ENCODE measurements around the gene APOL5. TPM values are rescaled to one million over a fixed set of nuclear protein-coding genes. Genes with fewer than 3 reads are reported as not detected.
"Not testable (repeated sequence)": the region's sequence is repeated elsewhere in the genome, so short reads cannot be mapped to it uniquely, and the experiment has no call there.

APOL5 gene, protein sequence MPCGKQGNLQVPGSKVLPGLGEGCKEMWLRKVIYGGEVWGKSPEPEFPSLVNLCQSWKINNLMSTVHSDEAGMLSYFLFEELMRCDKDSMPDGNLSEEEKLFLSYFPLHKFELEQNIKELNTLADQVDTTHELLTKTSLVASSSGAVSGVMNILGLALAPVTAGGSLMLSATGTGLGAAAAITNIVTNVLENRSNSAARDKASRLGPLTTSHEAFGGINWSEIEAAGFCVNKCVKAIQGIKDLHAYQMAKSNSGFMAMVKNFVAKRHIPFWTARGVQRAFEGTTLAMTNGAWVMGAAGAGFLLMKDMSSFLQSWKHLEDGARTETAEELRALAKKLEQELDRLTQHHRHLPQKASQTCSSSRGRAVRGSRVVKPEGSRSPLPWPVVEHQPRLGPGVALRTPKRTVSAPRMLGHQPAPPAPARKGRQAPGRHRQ
- total RNA-seq: not detected

DNA sequence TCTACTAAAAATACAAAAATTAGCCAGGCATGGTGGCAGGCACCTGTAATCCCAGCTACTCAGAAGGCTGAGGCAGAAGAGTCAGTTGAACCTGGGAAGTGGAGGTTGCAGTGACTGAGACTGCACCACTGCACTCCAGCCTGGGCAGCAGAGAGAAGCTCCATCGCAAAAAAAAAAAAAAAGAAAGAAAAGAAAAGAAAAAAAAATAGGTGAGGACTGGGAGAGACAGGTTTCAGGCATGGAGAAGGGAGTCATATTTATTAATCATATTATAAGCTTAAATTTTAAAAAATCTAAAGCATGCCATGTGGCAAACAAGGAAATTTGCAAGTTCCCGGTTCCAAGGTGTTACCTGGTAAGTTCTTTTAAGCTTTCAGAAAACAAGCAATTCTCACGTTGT lies at the start of gene APOL5:
APOL5 (plus strand) TSS at position 301 of the 400 bp plus-strand sequence; CDS start at position 301, 0 bp downstream.
- intact Hi-C loops (cut with DNase I): no loop called here
- no peak for DNase-seq (ENCODE audit: low spot score)
- ATAC-seq: no peak

DNA sequence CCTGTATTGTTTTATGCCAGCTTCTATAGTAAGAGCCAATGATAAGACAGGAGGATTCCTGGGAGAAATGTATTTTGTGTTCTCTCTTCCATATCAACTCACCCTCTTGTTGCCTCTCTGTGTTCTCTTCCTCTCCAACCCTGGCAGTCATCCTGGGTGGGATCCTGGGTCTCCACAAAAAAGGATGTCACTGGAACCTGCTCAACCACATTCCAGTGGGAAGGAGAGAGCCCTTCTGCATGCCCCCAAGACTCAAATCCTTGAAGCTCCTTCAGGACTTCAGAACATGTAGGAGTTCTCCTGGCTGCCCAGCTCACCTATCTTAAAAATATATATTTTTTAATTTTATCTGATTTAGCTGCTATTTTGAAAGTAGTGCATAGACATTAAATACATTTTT lies 43.3 kb upstream of the APOL5 start:
- intact Hi-C loops (cut with DNase I): no loop called here
- no peak for ATAC-seq

DNA sequence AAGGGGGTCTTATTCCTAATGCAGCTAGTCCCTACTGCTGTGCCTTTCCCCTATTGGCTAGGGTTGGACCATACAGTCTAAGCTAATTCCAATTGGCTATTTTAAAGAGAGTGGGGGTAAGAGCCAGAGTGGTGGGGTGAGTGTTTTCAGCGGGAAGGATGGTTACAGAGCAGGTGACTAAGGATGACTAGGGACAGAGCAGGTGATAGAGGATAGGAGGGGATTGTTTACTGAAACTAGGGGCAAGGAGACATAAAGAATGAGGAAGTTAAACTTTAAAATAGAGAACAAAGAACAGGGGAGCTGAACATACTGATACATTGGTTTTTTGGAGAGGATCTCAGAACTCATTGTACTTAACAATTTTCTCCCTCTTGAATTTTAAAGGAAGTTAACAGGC lies 41.6 kb upstream of the APOL5 start:
- ATAC-seq; intact Hi-C loops (cut with DNase I): not testable (repeated sequence)

More for the DNA sequence above, 43.3 kb upstream of the APOL5 start:
- no peak for DNase-seq (ENCODE audit: low spot score)

DNA sequence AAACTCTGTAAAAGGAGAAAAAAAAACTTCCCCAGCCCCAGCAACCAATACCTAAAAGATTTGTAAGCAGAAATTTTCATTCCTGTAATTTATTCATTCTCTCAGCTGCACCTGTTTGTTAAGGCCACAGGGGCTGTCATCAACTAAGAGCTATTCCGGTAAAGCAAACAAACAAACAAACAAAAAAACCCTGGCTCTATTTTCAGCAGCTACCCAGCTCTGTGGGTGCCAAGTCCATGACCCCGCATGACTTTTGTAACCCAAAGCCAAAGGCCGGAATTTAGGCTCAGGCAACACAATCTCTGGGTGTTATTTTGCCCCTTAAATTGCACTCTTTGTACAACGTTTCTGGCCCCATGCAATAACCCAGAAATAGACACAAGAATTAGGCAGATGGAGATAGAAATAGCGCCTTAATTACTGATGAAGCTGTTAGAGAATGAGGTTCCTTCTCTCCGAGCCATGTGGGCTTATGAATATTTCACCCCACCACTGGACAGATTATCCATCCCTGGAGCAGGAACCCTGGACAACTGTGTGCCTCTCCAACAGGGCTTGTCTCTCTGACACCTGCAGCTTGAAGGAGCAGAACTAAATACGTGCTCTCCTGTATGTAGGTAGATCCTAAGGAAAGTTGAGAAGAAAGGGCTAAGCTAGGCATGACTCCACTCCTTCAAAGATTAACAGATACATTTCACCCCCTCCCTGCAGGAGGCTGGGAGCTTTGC lies 40.0 kb upstream of the APOL5 start:
- DNase-seq (ENCODE audit: low spot score): no peak
- ATAC-seq: no peak
- intact Hi-C loops (cut with DNase I): no loop called here

More for the DNA sequence above, 41.6 kb upstream of the APOL5 start:
- DNase-seq (ENCODE audit: low spot score): not testable (repeated sequence)

DNA sequence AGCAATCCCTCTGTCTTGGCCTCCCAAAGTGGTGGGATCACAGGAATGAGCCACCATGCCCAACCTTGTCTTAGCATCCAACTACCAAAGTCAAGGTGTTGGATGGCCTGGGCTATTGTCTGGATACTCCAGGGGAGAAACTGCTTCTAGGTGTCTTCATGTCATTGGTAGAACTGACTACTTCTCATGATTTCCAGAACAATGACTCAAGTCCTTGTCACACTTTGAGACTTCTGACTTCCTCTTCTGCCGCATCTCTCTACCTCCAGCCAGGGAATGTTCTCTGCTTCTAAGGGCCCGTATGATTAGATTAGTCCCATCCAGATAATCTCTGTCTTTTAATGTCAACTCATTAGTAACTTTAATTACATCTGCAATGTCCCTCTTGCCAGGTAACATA lies 38.8 kb upstream of the APOL5 start:
- DNase-seq (ENCODE audit: low spot score) (no peak), ATAC-seq (no peak)
- intact Hi-C loops (cut with DNase I): no loop called here

DNA sequence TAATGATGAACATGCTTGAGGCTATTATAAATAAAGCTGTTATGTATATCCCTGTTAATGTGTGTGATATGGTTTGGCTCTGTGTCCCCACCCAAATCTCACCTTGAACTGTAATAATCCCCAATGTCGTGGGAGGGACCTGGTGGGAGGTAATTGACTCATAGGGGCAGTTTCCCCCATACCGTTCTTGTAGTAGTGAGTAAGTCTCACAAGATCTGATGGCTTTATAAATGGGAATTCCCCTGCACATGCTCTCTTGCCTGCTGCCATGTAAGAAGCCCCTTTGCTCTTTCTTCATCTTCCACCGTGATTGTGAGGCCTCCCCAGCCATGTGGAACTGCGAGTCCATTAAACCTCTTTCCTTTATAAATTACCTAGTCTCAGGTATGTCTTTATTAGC lies 38.2 kb upstream of the APOL5 start:
- DNase-seq (ENCODE audit: low spot score); ATAC-seq; intact Hi-C loops (cut with DNase I): not testable (repeated sequence)

DNA sequence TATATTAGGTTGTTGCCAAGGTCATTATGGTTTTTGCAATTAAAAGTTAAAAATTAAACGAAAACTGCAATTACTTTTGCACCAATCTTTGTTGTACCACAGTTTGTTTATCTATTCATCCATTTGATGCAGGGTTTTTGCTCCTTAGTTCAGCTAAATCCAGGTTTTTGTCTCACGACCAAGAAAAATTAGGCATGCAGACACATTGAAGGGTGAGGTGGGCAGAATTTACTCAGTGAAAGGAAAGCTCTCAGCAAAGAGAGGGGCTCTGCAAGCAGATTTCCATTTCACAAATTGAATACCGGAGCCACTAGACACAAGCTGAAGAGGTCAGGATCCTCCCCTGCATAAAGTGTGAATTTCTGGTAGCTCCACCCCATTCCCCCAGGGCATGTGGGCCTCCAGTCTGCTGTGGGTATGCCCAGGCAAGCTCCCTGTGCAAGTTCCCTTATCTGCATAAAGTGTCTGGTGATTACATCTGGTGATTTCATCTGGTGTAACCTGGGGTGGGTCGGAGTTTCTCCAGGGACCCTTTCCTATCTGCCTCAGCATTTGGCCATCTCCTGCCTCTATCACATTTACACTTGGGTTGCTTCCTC lies 36.1 kb upstream of the APOL5 start:
- no peak for DNase-seq (ENCODE audit: low spot score)
- no peak for ATAC-seq
- intact Hi-C loops (cut with DNase I): no loop called here

DNA sequence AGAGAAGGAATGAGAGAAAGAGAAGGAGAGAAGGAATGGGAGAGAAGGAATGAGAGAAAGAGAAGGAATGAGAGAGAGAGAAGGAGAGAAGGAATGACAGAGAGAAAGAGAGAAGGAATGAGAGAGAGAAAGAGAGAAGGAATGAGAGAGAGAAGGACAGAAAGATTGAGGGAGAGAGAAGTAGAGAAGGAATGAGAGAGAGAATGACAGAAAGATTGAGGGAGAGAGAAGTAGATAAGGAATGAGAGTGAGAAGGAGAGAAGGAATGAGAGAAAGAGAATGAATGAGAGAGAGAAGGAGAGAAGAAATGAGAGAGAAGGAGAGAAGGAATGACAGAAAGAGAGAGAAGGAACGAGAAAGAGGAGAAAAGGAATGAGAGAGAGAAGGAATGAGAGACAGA lies 34.1 kb upstream of the APOL5 start:
- no peak for ATAC-seq
- no peak for DNase-seq (ENCODE audit: low spot score)
- intact Hi-C loops (cut with DNase I): no loop called here

DNA sequence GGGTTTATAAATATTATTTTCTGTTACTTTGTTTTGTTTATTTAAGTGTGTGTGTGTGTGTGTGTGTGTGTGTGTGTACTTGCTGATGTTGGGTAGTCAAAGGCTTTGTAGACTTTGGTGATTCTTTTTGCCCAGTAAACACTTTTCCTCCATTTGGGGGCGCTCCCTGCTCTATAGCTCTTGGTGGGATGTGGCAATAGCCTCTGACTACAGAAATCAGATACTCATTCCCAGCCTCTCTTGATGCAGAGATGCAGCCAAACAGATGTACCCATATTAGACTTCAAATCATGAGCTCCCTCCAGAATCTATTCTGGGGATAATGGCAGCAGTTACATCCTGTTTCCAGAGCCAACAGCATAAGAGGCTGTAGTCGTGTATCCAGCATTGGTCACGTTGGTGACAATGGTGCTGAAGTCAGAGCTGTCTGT lies 33.4 kb upstream of the APOL5 start:
- DNase-seq (ENCODE audit: low spot score): no peak
- ATAC-seq: peak; percentile 58
- intact Hi-C loops (cut with DNase I): no loop called here

DNA sequence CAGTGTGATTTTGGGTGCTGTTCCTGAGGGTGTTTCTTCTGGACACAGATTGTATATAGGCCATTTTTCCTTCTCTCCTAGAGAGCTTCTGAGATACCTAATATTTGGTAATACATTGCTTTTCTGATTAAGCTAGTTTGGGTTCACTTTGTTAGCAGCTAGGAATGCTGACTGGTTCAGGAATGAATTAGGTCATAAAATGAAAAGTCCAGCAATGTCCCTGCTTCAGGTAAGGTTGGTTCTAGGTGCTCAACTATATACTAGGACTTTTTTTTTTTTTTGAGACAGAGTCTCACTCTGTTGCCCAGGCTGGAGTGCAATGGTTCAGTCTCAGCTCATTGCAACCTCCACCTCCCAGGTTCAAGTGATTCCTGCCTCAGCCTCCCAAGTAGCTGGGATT lies 32.9 kb upstream of the APOL5 start:
- intact Hi-C loops (cut with DNase I): no loop called here
- no peak for ATAC-seq
- no peak for DNase-seq (ENCODE audit: low spot score)

DNA sequence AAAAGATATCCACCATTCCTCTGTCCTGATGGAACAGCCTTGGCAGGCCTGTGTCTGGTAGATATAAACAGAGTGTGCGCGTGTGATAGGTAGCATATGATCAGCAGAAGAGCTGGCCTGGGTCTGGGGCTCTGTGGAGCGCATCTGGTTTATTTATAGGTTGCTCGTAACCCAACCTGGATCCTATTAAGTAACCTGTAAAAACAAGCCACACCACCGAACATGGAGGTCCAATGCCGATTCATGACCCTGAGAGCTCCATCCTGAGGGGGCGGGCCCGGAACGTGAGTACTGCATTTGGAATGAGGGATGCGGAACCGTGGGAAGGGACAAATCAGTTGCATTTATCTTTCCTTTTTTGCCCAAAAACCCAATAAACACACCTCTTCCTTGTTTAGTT lies 31.9 kb upstream of the APOL5 start:
- intact Hi-C loops (cut with DNase I): no loop called here
- no peak for ATAC-seq
- DNase-seq (ENCODE audit: low spot score): no peak

DNA sequence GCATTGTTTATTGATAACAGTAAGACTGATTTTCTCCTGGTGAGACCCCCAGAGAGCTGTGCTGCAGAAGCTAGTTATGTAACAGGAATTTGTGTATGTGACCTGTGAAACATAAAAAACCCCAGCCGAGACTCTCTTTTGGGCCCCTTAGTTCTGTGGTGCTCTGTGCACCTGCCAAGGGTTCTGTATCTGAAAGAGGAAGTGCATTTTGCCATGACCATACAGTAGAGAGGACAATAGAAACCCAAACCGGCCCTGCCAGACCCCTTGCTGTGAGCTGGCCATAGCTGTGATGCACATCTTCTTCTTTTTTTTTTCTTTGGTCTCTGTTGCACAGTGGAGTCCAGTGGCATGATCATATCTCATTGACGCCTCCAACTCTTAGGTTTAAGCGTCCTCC lies 31.4 kb upstream of the APOL5 start:
- intact Hi-C loops (cut with DNase I): no loop called here
- ATAC-seq (no peak), DNase-seq (ENCODE audit: low spot score) (no peak)

DNA sequence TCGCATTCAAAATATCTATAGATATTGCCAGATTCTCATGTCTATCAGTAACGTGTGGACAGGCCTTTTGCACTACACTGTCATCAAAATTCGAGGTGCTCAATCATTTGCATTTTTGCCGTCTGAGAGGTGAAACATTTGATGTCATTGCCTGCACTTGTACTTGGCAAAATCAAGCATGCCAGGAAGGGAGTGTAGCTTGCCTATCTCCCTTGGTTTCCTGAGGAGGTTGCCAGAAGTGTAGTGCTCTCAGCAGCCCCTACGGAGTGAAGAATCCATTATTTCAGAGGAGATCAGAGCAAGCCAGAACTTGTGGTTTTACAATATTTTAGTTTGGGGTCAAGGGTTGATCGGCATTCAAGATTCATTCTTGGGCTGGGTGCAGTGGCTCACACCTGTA lies 30.2 kb upstream of the APOL5 start:
- ATAC-seq (no peak), DNase-seq (ENCODE audit: low spot score) (no peak)
- intact Hi-C loops (cut with DNase I): no loop called here

DNA sequence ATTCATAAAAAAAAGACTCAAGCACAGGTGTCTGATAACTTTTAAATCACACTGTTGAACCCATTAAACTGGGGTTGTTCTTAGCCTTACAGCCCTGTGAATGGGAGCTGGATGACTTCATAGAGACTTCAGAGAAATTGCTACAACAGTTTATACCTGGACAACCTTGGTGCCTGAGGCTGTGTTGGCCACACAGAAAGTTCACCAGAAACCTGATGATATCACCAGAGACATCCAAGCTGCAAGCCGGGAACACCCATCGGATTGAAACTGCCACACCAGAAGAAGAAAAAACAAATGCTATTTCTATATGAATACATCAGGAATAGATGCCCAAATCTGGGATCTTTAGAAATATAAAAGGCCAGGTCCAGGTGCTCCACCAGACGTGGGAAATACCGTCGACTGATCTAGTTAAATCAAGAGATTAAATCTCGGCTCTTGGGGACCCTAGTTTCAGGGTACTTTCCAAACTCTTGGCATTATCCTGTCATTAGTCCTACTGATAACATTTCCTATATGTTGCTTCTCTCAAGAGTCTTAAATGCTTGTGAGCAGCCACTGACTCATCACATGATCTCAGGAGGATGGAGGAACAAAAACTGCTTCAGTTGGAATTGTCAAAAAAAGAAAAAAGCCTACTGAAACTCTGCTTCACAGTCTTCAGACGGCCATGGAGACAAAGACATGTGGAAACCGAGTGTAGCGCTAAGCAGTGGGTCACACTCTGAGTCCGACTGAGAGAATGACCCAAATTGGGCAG lies 28.6 kb upstream of the APOL5 start:
- ATAC-seq (no peak), DNase-seq (ENCODE audit: low spot score) (no peak)
- intact Hi-C loops (cut with DNase I): no loop called here

DNA sequence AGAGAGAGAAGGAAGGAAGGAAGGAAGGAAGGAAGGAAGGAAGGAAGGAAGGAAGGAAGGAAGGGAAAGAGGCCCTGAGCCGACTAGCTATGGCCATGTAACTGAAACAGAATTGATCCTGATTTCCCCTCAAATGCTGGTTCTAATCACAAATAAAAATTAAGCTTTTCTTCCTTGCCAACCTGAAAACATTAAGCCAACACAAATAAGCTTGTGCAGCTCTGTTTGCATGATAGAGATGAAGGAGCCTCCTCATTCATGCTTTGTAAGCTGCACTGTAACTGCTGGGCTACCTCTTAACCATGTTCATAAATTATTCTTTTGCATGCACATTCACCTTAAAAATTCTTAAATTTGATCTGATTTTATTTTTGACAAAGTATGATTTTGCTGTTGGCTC lies 27.7 kb upstream of the APOL5 start:
- DNase-seq (ENCODE audit: low spot score) (no peak), ATAC-seq (no peak)
- intact Hi-C loops (cut with DNase I): no loop called here

DNA sequence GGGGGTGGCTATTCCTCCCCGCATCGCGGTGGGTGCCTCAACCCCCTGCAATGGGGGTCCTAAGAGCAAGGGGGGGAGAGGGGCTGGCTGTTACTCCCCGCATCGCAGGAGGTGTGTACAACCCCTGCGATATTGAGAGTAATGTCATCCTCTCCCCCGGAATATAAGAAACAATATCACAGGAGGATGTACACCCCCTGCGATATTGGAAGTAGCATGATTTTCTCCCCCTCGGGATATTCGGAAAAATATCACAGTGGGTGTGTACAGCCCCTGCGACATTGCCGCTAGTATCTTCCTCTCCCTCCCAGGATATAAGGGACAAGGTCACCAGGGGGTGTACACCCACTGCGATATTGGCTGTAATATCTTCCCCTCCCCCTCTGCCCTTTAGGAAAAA lies 22.5 kb upstream of the APOL5 start:
- DNase-seq (ENCODE audit: low spot score) (no peak), ATAC-seq (no peak)
- intact Hi-C loops (cut with DNase I): no loop called here

DNA sequence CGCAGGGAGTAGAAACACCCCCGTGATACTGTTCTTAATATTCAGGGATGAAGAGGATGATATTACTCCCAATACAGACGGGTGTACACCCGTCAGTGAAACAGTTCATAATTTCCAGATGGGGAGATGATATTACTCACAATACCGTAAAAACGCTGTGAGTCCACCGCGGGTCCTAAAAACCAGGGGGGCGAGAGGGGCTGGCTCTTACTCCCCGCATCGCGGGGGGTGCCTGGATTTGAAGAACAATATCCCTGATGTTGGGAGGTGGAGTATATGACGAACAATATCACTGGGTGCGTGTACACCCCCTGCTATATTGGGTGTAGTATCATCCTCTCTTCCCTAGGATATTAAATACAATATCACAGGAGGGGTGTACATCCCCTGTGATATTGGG lies 20.5 kb upstream of the APOL5 start:
- DNase-seq (ENCODE audit: low spot score) (no peak), ATAC-seq (no peak)
- intact Hi-C loops (cut with DNase I): no loop called here

DNA sequence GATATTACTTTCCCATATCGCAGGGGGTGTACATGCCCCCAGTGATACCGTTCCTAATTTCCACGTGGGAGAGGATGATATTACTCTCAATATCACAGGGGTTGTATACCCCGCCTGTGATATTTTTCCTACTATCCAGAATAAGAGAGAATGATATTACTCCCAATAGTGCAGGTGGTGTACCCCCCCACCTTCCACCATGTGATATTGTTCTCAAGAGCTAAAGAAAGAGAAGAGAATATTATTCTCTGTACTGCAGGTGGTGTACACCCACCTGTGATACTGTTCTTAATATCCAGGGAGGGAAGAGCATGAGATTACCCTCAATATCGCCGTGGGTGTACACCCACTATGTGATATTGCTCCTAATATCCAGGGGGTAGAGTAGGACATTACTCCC lies 17.8 kb upstream of the APOL5 start:
- DNase-seq (ENCODE audit: low spot score); ATAC-seq; intact Hi-C loops (cut with DNase I): not testable (repeated sequence)

DNA sequence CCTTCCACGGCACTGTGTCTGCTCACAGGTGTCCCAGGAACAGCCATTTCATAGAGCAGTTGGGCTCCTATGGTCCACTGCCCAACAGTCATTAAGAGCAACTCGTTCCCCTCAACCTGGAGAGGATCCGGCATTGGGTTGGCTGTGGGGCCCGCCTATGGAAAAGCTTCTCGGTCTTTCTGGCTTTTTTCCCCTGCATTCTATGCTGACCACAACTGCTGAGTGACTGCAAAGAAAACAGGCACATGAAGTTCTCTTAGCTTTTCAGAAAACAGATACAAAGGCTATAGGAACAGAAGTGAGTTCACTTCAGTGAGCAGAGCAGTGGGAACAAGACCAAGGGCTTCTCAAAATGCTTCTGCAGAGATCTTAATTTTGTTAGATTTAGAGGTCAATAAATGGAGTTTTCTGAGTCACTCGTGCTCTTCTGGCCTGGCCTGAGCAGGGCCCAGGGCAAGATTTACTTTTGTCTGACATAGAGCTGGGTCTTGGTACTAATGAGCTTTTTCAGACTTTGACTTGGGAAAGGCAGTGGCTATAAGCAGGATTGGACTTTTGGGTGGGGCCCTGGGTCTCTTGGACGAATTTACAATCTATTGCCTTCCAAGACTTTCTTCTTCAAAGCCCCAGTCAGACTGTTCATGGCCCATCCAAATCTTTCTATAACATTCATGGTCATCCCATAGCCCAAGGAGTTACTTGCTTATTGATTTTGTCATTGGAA lies 13.6 kb upstream of the APOL5 start:
- no peak for ATAC-seq

More for the DNA sequence above, 13.6 kb upstream of the APOL5 start:
- no peak for DNase-seq (ENCODE audit: low spot score)
- intact Hi-C loops (cut with DNase I): no loop called here
